Measurements from ENCODE around the gene CYP46A1.
"Not testable (repeated sequence)": the region's sequence is repeated elsewhere in the genome, so short reads cannot be mapped to it uniquely, and the experiment has no call there.

CYP46A1 gene
- total RNA-seq = 0.06 to 1.3 (median 0.25) reads per million in 9 experiments

DNA sequence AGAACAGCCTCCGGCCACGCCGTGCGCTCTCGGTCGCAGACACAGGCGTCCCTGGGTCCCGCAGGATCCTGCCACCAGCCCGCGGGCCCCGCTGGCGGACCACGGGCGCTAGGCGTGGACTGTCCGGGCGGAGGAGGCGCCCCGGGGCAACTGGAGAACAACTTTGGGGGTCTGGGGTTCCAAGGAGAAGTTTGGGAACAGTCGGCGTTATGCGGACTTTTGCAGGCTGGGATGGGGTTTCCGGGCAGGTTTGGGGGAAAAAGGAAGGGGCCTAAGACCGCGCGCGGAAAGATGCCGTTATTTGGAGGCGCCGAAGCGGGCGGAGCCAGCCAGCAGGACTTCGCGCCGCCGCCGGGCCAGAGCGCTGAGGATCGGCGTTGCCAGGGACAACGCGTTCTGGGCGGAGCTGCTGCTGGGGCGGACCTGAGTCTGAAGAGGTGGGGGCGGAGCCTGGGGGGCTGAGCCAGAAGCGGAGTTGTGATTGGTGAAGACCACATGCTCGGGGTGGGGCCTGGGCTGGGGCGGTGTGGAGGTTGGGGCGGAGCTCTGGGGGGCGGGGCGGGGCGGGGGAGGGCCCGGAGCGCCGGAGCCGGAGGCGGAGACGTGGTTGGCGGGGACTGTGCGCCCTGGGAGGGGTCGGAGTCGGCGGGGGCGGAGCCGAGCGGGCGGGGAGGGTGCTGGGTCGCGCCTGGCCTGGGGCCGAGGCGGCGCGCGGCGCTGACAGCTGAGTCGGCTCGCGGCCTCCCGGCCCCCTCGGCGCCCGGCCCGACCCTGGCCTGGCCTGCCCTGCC lies at the start of gene CYP46A1:
TSS of gene CYP46A1 (plus strand) at position 680 of the 791 bp plus-strand sequence. CDS start 120 bp downstream, outside the sequence.
- Mint-ChIP-seq H3K27me3 (peaks cover 12 to 23% of the 10 kb centered on the region in 2 donors), H3K27ac (peak within 1 kb of the TSS; percentile 85 to 87), H3K4me1 (ENCODE audit: low read depth in 2 of 2) (peaks cover 17 to 19% of the 10 kb centered on the region in 2 donors), H3K9me3 (peaks cover 0 to 2% of the 10 kb centered on the region in 2 donors), H3K4me3 (peak within 1 kb of the TSS; percentile 89 to 90), H3K36me3 (ENCODE audit: insufficient read depth) (peaks cover 5% of the 10 kb centered on the region)
- ATAC-seq (replicated peaks) (peak; percentile 90), DNase-seq (peak; percentile 99)

DNA sequence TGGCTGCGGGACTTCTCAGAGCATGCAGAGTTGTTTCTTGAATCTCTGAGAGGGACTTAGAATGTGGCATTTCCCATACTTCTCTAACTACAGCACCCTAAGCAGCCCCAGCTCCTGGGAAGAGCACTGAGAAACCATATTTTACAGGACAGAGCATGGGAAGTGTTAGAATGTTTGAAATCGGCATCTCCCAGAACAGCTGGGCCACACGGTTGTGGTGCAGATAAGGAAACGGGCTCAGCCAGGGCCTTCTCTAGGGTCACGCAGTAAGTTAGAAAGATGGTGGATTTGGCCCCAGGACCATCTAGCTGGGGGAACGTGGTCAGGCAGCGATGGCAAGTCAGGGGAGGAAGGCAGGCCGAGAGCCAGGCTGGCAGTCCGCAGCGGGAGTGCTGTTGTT lies 49.7 kb upstream of the CYP46A1 start:
- Mint-ChIP-seq H3K4me3 (no peak overlapping the region), H3K4me1 (ENCODE audit: low read depth in 2 of 2) (no peaks in the 10 kb centered on the region), H3K27me3 (peaks cover 5 to 51% of the 10 kb centered on the region in 2 donors), H3K9me3 (no peaks in the 10 kb centered on the region), H3K27ac (no peak overlapping the region), H3K36me3 (ENCODE audit: insufficient read depth) (no peaks in the 10 kb centered on the region)
- ATAC-seq (replicated peaks) = no peak
- no peak for DNase-seq

DNA sequence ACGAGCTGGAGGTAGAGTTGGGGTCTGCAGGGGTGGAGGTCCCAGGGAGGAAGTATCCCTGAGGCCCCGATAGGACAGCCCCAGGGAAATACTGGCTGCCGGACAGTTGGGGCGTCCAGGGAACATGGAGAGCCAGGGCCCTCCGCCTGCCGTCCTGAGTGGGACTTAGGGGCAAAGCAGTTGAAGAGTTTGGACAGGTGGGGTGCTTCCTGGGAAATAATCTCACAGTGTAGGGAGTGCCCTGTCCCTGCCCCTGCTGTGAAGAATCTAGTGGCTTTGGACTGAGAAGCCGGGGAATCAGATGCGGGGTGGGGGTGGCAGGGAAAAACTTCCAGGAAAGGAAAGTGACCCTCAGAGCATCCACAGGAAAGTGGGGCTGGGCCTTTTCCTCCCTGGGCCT lies 49.0 kb upstream of the CYP46A1 start:
- H3K4me1 Mint-ChIP-seq (ENCODE audit: low read depth in 2 of 2) = no peaks in the 10 kb centered on the region
- no peak overlapping the region for H3K4me3 Mint-ChIP-seq
- H3K9me3 Mint-ChIP-seq = no peaks in the 10 kb centered on the region
- H3K27ac Mint-ChIP-seq = no peak overlapping the region
- no peaks in the 10 kb centered on the region for H3K36me3 Mint-ChIP-seq (ENCODE audit: insufficient read depth)
- no peak for DNase-seq
- ATAC-seq (replicated peaks) = no peak
- H3K27me3 Mint-ChIP-seq = peaks cover 5 to 48% of the 10 kb centered on the region in 2 donors

DNA sequence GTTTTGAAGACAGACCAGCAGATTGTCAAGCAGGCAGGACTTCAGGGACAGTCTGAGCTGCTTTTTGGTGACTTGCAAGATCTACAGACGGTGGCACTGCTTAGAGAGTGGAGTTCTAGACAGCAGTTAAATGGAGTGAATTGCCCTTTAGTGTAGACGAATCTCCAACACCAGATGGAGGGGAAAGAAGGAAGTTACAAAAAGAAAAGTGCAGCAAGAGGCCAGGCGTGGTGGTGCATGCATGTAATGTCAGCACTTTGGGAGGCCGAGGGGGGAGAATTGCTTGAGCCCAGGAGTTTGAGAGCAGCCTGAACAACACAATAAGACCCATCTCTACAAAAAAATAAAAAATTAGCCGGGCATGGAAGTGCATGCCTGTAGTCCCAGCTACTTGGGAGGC lies 47.6 kb upstream of the CYP46A1 start:
- H3K27me3 Mint-ChIP-seq = peaks cover 5 to 43% of the 10 kb centered on the region in 2 donors
- H3K4me1 Mint-ChIP-seq (ENCODE audit: low read depth in 2 of 2) = no peaks in the 10 kb centered on the region
- H3K9me3 Mint-ChIP-seq = no peaks in the 10 kb centered on the region
- DNase-seq (no peak), ATAC-seq (replicated peaks) (no peak)
- H3K27ac Mint-ChIP-seq = peak overlapping the region in 1 of 2 donors; percentile 23
- no peaks in the 10 kb centered on the region for H3K36me3 Mint-ChIP-seq (ENCODE audit: insufficient read depth)
- H3K4me3 Mint-ChIP-seq = no peak overlapping the region

DNA sequence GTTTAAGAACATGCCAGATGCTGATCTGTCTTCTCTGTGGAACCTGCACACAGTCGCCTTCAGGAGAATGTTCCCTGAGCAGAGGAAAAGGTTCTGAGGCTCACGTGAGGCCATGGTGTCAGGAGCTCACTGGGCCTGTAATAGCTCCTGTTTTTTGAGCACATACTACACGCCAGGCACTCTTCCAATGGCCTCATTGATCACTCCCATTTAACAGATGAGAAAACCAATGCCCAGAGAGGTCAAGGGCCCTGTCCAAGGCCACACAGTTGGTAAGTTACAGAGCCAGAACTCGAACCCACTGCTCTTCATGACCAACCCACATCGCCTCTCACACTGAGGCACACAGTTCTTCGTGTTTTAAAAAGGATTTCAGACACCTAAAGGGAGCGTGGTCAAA lies 46.5 kb upstream of the CYP46A1 start:
- H3K4me1 Mint-ChIP-seq (ENCODE audit: low read depth in 2 of 2) = no peaks in the 10 kb centered on the region
- DNase-seq (no peak), ATAC-seq (replicated peaks) (no peak)
- H3K27ac Mint-ChIP-seq = no peak overlapping the region
- no peak overlapping the region for H3K4me3 Mint-ChIP-seq
- H3K27me3 Mint-ChIP-seq = peaks cover 5 to 32% of the 10 kb centered on the region in 2 donors
- H3K36me3 Mint-ChIP-seq (ENCODE audit: insufficient read depth) = no peaks in the 10 kb centered on the region
- H3K9me3 Mint-ChIP-seq = no peaks in the 10 kb centered on the region

DNA sequence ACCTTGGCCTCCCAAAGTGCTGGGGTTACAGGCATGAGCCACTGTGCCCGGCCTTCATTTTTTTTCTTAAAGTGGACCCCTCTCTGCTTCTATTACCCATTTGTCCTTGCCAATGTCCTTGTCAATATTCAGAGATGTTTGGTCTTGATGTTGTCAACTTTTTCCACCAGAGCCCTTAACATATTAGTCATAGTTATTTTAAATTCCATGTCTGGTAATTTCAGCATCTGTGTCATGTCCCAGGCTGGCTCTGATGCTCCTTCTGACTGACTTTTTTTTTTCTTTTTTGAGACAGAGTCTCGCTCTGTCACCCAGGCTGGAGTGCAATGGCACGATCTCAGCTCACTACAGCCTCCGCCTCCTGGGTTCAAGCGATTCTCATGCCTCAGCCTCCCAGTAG lies 41.3 kb upstream of the CYP46A1 start:
- H3K36me3 Mint-ChIP-seq (ENCODE audit: insufficient read depth); H3K27ac Mint-ChIP-seq; ATAC-seq (replicated peaks); H3K4me3 Mint-ChIP-seq; H3K4me1 Mint-ChIP-seq (ENCODE audit: low read depth in 2 of 2); DNase-seq; H3K9me3 Mint-ChIP-seq: not testable (repeated sequence)
- H3K27me3 Mint-ChIP-seq = peaks cover 18 to 39% of the 10 kb centered on the region in 2 donors

DNA sequence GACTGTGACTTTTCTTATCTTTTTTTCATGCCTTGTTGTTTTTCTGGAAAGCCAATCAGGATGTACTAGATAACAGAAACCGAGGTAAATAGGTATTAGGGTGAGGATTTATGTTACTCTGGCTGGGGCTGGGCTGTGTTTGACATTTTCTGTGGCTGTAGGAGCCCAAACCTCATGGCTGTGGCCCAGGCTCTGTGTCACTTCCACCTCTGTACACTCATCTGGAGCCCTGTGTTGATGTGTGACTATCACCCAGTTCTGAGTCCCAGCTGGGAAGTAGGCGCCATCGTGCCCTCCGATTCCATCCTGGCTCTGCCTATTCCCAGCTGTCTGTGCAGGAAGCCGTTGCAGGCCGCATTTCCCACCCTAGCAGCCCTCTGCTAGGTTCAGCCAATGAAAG lies 40.8 kb upstream of the CYP46A1 start:
- H3K36me3 Mint-ChIP-seq (ENCODE audit: insufficient read depth) = no peaks in the 10 kb centered on the region
- no peak overlapping the region for H3K4me3 Mint-ChIP-seq
- peaks cover 18 to 45% of the 10 kb centered on the region in 2 donors for H3K27me3 Mint-ChIP-seq
- H3K27ac Mint-ChIP-seq = no peak overlapping the region
- no peaks in the 10 kb centered on the region for H3K9me3 Mint-ChIP-seq
- no peak for DNase-seq
- H3K4me1 Mint-ChIP-seq (ENCODE audit: low read depth in 2 of 2) = peaks cover 0 to 3% of the 10 kb centered on the region in 2 donors
- no peak for ATAC-seq (replicated peaks)

DNA sequence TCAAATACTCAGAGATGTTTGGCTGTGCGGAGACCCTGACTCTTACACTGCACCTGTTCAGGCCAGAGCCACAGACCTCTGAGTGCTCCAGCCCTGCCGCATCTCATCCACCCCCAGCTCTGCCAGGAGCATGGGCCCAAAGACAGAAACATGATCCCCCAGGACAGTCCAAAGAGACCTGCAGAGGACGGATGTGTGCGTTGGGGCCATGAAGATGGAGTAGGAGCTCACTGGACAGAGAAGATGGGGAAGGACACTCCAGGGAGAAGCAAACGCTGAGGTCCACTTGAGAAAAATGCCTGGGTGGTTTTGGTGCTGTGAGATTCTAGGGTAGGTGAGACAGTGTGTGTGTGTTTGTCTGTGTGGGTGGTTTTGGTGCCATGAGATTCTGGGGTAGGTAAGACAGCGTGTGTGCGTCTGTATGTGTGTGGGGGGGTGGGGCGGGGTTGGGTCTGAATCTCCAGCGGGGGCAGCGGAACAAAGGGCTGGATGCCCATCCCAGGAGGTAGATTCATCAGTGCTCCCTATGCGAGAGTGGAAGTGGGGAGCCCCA lies 40.0 kb upstream of the CYP46A1 start:
- H3K4me1 Mint-ChIP-seq (ENCODE audit: low read depth in 2 of 2) = peaks cover 0 to 3% of the 10 kb centered on the region in 2 donors
- no peak overlapping the region for H3K27ac Mint-ChIP-seq
- no peaks in the 10 kb centered on the region for H3K36me3 Mint-ChIP-seq (ENCODE audit: insufficient read depth)
- DNase-seq = no peak
- H3K27me3 Mint-ChIP-seq = peaks cover 18 to 52% of the 10 kb centered on the region in 2 donors
- no peak for ATAC-seq (replicated peaks)
- H3K4me3 Mint-ChIP-seq = peak overlapping the region in 1 of 2 donors; percentile 45
- H3K9me3 Mint-ChIP-seq = no peaks in the 10 kb centered on the region

DNA sequence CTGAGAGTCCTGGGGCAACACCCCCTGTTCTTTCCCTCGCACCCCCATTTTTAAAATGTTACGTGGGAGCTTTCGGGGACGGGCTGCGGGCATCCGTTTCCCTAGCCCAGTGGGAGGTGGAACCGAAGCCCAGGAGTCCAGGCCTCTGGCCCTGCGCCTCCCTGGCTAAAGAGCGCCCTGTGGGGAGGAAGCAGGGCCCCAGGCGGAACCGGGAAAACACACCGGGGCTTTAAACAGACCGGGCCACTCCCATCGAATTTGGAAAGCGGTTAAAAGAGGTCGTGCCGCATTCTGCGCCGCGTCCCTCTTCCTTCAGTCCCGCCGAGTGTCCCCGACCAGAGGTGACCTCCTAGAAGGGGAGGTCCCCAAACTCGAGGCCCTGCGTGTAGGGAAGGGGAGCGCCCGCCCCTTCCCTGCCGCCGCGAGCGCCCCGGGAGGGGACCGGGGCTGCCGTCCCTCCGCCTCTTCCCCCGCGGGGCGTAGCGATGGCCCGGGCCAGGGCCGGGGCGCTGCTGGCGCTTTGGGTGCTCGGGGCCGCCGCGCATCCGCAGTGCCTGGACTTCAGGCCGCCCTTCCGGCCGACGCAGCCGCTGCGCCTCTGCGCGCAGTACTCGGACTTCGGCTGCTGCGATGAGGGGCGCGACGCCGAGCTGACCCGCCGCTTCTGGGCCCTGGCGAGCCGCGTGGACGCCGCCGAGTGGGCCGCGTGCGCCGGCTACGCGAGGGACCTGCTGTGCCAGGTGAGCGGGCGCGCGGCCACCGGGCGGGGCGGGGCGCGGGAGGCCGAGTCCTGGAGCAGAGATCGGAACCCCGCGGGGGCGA lies 39.2 kb upstream of the CYP46A1 start, which contains the start of gene HHIPL1:
TSS of gene HHIPL1 (plus strand) at position 407 of the 822 bp plus-strand sequence. CDS start at position 486, 79 bp downstream.
- Mint-ChIP-seq H3K4me1 (ENCODE audit: low read depth in 2 of 2) (peaks cover 0 to 3% of the 10 kb centered on the region in 2 donors), H3K27me3 (peaks cover 23 to 60% of the 10 kb centered on the region in 2 donors), H3K27ac (no peak within 1 kb of the TSS), H3K4me3 (peak within 1 kb of the TSS in 1 of 2 donors; percentile 45), H3K36me3 (ENCODE audit: insufficient read depth) (no peaks in the 10 kb centered on the region), H3K9me3 (no peaks in the 10 kb centered on the region)
- DNase-seq (no peak), ATAC-seq (replicated peaks) (no peak)

DNA sequence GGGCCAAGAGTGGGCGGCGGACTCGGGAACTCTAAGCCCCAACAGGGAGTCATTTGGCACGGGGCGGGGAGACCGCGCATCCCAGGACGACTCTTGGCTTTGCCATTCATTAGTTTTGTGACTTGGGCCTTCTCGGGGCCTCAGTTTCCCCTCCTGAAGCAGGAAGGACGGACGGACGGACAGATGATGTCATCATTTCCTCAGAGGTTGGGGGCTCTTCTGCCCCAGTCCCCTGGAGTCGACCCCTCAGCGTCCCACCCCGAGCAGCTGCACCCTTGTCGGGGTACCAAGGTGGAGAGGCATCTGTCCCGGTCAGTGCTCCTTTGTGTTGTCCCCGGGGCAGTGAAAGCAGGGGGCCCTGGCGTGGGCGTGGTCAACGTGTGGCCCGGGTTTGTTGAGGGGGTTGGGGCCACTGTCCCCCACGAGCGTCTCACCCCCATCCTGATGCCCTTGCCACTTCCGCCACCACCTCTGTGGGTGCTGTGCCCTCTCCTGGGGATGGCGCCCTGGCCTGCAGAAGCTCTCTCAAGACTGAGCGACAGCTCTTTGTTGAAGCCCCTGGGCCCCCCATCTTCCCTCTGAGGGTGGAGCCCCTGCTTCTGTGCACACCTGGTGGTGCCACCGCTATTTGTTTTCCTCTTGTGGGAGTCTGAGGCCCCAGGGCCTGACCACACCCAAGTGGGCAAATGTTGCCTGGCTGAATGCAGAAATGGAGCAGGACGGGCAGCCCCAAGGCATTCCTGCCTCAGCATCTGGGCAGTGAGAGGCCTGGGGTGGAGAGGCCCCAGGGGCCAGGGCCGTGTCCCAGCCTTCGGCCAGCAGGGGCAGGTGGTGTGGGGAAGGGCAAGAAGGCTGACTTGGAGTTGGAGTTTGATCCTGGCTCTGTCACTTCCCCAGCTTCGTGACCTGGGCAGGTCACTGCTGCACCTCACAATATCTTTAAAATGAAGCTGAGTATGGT lies 38.3 kb upstream of the CYP46A1 start:
- DNase-seq (no peak), ATAC-seq (replicated peaks) (no peak)
- Mint-ChIP-seq H3K27me3 (peaks cover 24 to 69% of the 10 kb centered on the region in 2 donors), H3K27ac (no peak overlapping the region), H3K4me1 (ENCODE audit: low read depth in 2 of 2) (peaks cover 0 to 3% of the 10 kb centered on the region in 2 donors), H3K9me3 (no peaks in the 10 kb centered on the region), H3K4me3 (peak overlapping the region in 1 of 2 donors; percentile 10), H3K36me3 (ENCODE audit: insufficient read depth) (no peaks in the 10 kb centered on the region)

DNA sequence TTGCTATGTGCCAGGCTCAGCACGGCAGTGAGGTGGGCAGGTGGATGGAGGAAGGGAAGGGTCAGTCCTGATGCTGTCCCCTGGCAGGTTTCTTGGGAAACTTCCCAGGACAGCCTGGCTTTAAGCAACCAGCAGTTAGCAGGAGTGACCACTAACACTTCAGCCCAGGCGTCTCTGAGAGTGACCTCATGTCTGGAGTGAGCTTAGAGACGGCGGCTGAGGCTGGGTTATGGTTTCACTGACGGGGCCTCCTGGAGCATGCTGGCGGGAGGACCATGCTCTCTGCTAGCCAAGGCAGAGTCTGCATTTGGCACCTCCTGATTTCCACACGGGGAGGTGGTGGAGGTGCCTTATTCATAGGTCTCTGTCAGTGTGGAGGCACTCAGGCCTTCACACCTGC lies 36.7 kb upstream of the CYP46A1 start:
- ATAC-seq (replicated peaks) (no peak), DNase-seq (no peak)
- Mint-ChIP-seq H3K4me3 (no peak overlapping the region), H3K27ac (no peak overlapping the region), H3K36me3 (ENCODE audit: insufficient read depth) (no peaks in the 10 kb centered on the region), H3K9me3 (no peaks in the 10 kb centered on the region), H3K4me1 (ENCODE audit: low read depth in 2 of 2) (peaks cover 0 to 3% of the 10 kb centered on the region in 2 donors), H3K27me3 (peaks cover 34 to 81% of the 10 kb centered on the region in 2 donors)

DNA sequence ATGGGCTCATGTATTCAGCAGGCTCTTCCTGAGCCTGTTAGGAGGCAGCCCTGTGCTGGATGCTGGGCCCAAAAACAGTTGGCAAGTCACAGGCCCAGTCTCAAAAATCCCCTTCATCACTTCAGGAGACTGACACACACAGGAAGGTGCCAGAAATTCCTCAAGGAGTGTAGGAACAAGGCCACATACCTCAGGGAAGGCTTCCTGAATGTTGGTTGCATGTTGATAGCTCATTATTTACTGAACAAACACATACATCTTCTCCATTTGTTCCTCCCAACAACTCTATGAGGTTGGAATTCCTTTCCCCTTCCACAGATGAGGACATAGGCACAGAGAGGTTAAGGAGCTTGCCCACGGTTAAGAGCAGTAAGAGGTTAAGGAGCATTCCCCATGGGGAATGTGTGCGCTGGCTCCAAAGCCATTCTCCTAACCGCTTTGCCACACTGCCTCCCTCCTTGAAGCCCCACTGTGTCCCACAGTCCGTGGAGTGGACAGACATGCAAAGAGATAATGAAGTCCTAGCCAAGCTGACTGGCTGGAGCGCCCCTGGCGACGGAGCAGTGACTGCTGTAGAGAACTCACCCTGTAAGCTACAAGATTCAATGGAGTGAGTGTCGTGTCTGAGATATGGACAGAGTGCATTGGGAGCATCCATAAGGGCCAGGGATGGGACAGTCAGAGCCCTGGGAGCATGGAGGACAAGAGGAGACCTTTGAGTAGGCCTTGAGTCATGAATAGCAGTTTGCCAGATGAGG lies 35.9 kb upstream of the CYP46A1 start:
- no peaks in the 10 kb centered on the region for H3K36me3 Mint-ChIP-seq (ENCODE audit: insufficient read depth)
- H3K9me3 Mint-ChIP-seq = no peaks in the 10 kb centered on the region
- H3K4me1 Mint-ChIP-seq (ENCODE audit: low read depth in 2 of 2) = peaks cover 0 to 3% of the 10 kb centered on the region in 2 donors
- H3K27me3 Mint-ChIP-seq = peaks cover 34 to 81% of the 10 kb centered on the region in 2 donors
- DNase-seq (no peak), ATAC-seq (replicated peaks) (no peak)
- H3K4me3 Mint-ChIP-seq = no peak overlapping the region
- no peak overlapping the region for H3K27ac Mint-ChIP-seq

All from effector memory CD8-positive, alpha-beta T cell (primary cell).